H9 (cell line): ENCODE data around the gene TBC1D9. TPM values are rescaled to one million over a fixed set of nuclear protein-coding genes. Genes with fewer than 3 reads are reported as not detected.

Source experiments
- DNase-seq: peaks from one replicate; pipeline ENCODE4 v3.0.0-alpha.2; 2017
- H2AFZ ChIP-seq: one replicate; pipeline ENCODE4 v1.6.1; 2013; ENCODE audit warnings: mild to moderate bottlenecking, low read length, control low read depth, moderate library complexity
- H2AK5ac ChIP-seq: 2 replicates; pipeline ENCODE4 v1.6.1; 2013; ENCODE audit warnings: low read length, control low read depth, mixed read lengths; ENCODE audit not compliant: insufficient read length
- H2BK120ac ChIP-seq: one replicate; pipeline ENCODE4 v1.6.1; 2013; ENCODE audit warnings: low read depth, mild to moderate bottlenecking, low read length, control low read depth, inconsistent platforms; ENCODE audit not compliant: poor library complexity, severe bottlenecking
- H2BK12ac ChIP-seq: 2 replicates; pipeline ENCODE4 v1.6.1; 2013; ENCODE audit warnings: low read length, control low read depth, mixed read lengths, low read depth; ENCODE audit not compliant: insufficient read length
- H2BK15ac ChIP-seq: 2 replicates; pipeline ENCODE4 v1.6.1; 2013; ENCODE audit warnings: low read depth, low read length, control low read depth
- H2BK20ac ChIP-seq: one replicate; pipeline ENCODE4 v1.6.1; 2013; ENCODE audit warnings: low read depth, mild to moderate bottlenecking, low read length, control low read depth, inconsistent platforms; ENCODE audit not compliant: poor library complexity, severe bottlenecking
- H2BK5ac ChIP-seq: 2 replicates; pipeline ENCODE4 v1.6.1; 2013; ENCODE audit warnings: low read length, control low read depth, mixed read lengths; ENCODE audit not compliant: insufficient read length
- H3K14ac ChIP-seq: 2 replicates; pipeline ENCODE4 v1.6.1; 2013; ENCODE audit warnings: low read length, control low read depth; ENCODE audit not compliant: insufficient read depth
- H3K18ac ChIP-seq: 2 replicates; pipeline ENCODE4 v1.6.1; 2013; ENCODE audit warnings: low read depth, mild to moderate bottlenecking, mixed read lengths, low read length, control low read depth; ENCODE audit not compliant: insufficient read length
- H3K23ac ChIP-seq: 2 replicates; pipeline ENCODE4 v1.6.1; 2013; ENCODE audit warnings: low read length, control low read depth, mixed read lengths, low read depth; ENCODE audit not compliant: insufficient read length
- H3K23me2 ChIP-seq: 2 replicates; pipeline ENCODE4 v1.6.1; 2013; ENCODE audit warnings: low read depth, mild to moderate bottlenecking, mixed read lengths, low read length, control low read depth; ENCODE audit not compliant: insufficient read length, poor library complexity, severe bottlenecking
- H3K27ac ChIP-seq: 2 replicates; pipeline ENCODE4 v1.5.1; 2013; ENCODE audit warnings: low read length, control low read depth, mixed read lengths, low read depth; ENCODE audit not compliant: insufficient read length
- H3K27me3 ChIP-seq: 2 replicates; pipeline ENCODE4 v1.6.1; 2013; ENCODE audit warnings: low read length, control low read depth, inconsistent platforms; ENCODE audit not compliant: insufficient read depth
- H3K4ac ChIP-seq: 2 replicates; pipeline ENCODE4 v1.6.1; 2013; ENCODE audit warnings: low read depth, mild to moderate bottlenecking, control low read depth, inconsistent platforms, low read length, moderate library complexity
- H3K4me1 ChIP-seq: 2 replicates; pipeline ENCODE4 v1.6.1; 2013; ENCODE audit warnings: low read length, control low read depth, inconsistent platforms; ENCODE audit not compliant: insufficient read depth
- H3K4me2 ChIP-seq: 2 replicates; pipeline ENCODE4 v1.6.1; 2013; ENCODE audit warnings: low read length, control low read depth, mixed read lengths; ENCODE audit not compliant: insufficient read length, insufficient read depth
- H3K56ac ChIP-seq: 2 replicates; pipeline ENCODE4 v1.6.1; 2013; ENCODE audit warnings: low read depth, mild to moderate bottlenecking, mixed read lengths, low read length, control low read depth; ENCODE audit not compliant: insufficient read length
- H3K79me1 ChIP-seq: 2 replicates; pipeline ENCODE4 v1.6.1; 2013; ENCODE audit warnings: low read depth, mild to moderate bottlenecking, moderate library complexity, low read length, control low read depth, inconsistent platforms; ENCODE audit not compliant: insufficient read depth, poor library complexity, severe bottlenecking
- H3K79me2 ChIP-seq: 2 replicates; pipeline ENCODE4 v1.6.1; 2013; ENCODE audit warnings: low read length, control low read depth, inconsistent platforms; ENCODE audit not compliant: insufficient read depth
- H3K9ac ChIP-seq: 2 replicates; pipeline ENCODE4 v1.6.1; 2013; ENCODE audit warnings: low read length, control low read depth, mixed read lengths; ENCODE audit not compliant: insufficient read length; ENCODE audit errors: extremely low read depth
- H3K9me3 ChIP-seq: one replicate; pipeline ENCODE4 v1.6.1; 2013; ENCODE audit warnings: low read depth, low read length, inconsistent platforms; ENCODE audit not compliant: control insufficient read depth
- H3T11ph ChIP-seq: one replicate; pipeline ENCODE4 v1.6.1; 2013; ENCODE audit warnings: mild to moderate bottlenecking, low read length, control low read depth, inconsistent platforms
- H4K20me1 ChIP-seq: one replicate; pipeline ENCODE4 v1.6.1; 2013; ENCODE audit not compliant: control insufficient read depth, insufficient read length, insufficient read depth
- H4K5ac ChIP-seq: 2 replicates; pipeline ENCODE4 v1.6.1; 2013; ENCODE audit warnings: low read depth, mild to moderate bottlenecking, mixed read lengths, low read length, control low read depth; ENCODE audit not compliant: insufficient read length
- H4K8ac ChIP-seq: replicated peaks from 2 replicates; pipeline ENCODE4 v1.6.1; 2013; ENCODE audit warnings: low read length, control low read depth, mixed read lengths, low read depth; ENCODE audit not compliant: insufficient read length
- H4K91ac ChIP-seq: 2 replicates; pipeline ENCODE4 v1.6.1; 2013; ENCODE audit warnings: low read depth, mild to moderate bottlenecking, moderate library complexity, mixed read lengths, low read length, control low read depth; ENCODE audit not compliant: insufficient read length
- H3K27ac Mint-ChIP-seq, 3 experiments: 2 replicates in 2 of 3; 3 replicates in 1 of 3; pipeline ENCODE4 v1.8.0; 2020 to 2021; ENCODE audit warnings: mixed read lengths in 3 of 3, mild to moderate bottlenecking in 1 of 3, moderate library complexity in 1 of 3
- H3K27me3 Mint-ChIP-seq: 2 replicates; pipeline ENCODE4 v1.8.0; 2021; ENCODE audit warnings: low read depth, mild to moderate bottlenecking, moderate library complexity, mixed read lengths
- H3K36me3 Mint-ChIP-seq, 3 experiments: 2 replicates in 2 of 3; 3 replicates in 1 of 3; pipeline ENCODE4 v1.8.0; 2020 to 2021; ENCODE audit warnings: low read depth in 3 of 3, mixed read lengths in 3 of 3; ENCODE audit not compliant: insufficient read depth in 1 of 3
- H3K4me1 Mint-ChIP-seq, 2 experiments: 2 replicates each; pipeline ENCODE4 v1.8.0; 2020; ENCODE audit warnings: mixed read lengths in 2 of 2
- H3K4me3 Mint-ChIP-seq, 2 experiments: 2 replicates in 1 of 2; 3 replicates in 1 of 2; pipeline ENCODE4 v1.8.0; 2020 to 2021; ENCODE audit warnings: mild to moderate bottlenecking in 2 of 2, mixed read lengths in 2 of 2, moderate library complexity in 1 of 2
- H3K9me3 Mint-ChIP-seq, 2 experiments: 2 replicates in 1 of 2; 3 replicates in 1 of 2; pipeline ENCODE4 v1.8.0; 2020; ENCODE audit warnings: mild to moderate bottlenecking in 2 of 2, mixed read lengths in 2 of 2, moderate library complexity in 1 of 2
- CTCF ChIP-seq: fragments of 200-600 bp; sonication (generic); conservative IDR thresholded peaks from 3 replicates; pipeline ENCODE4 v1.8.0; 2021; ENCODE audit warnings: antibody characterized with exemption, mild to moderate bottlenecking
- WGBS: extraction: QIAGEN DNeasy Blood & Tissue Kit; methylation state at CpG from one replicate; pipeline ENCODE4 v1.1.7; 2013; ENCODE audit warnings: missing lambda C conversion rate, low lambda C conversion rate, mixed read lengths; ENCODE audit not compliant: insufficient read length; ENCODE audit errors: extremely low coverage; 5-methylcytosine and 5-hydroxymethylcytosine counted together
- total RNA-seq: library from RNA; stranded (reverse); gene quantifications from 2 replicates; pipeline ENCODE4 v1.2.1, GENCODE V29; 2021

The TBC1D9 gene
- total RNA-seq, 1 experiment from 2014 or later: 0.63 TPM

- peak overlapping the region in 1 of 3 experiments; percentile 76; a peak in 1 of 7 replicates for H3K27ac Mint-ChIP-seq
- no peak overlapping the region for H2AFZ ChIP-seq
- no peak overlapping the region for H3T11ph ChIP-seq
- H3K4me1 Mint-ChIP-seq: peaks cover 7 to 11% of the 10 kb centered on the region in 2 experiments; a peak in 3 of 4 replicates
- H3K36me3 Mint-ChIP-seq: no peaks in the 10 kb centered on the region
- H2BK12ac ChIP-seq: no peak overlapping the region
- WGBS: no CpG with 5 or more reads among the region's 3 CpGs
- no peaks in the 10 kb centered on the region for H3K9me3 ChIP-seq
- H3K23me2 ChIP-seq: no peaks in the 10 kb centered on the region
- TF ChIP-seq CTCF: no peak
- H3K27me3 ChIP-seq: no peaks in the 10 kb centered on the region
- no peak overlapping the region for H4K5ac ChIP-seq
- no peak overlapping the region for H3K56ac ChIP-seq
- DNase-seq: no peak
- no peak overlapping the region for H3K9ac ChIP-seq
- no peaks in the 10 kb centered on the region; the same call in 1 of the 2 replicates for H3K27me3 Mint-ChIP-seq
- no peak overlapping the region for H2AK5ac ChIP-seq
- H3K14ac ChIP-seq: no peak overlapping the region
- no peak overlapping the region for H2BK120ac ChIP-seq
- H3K4ac ChIP-seq: no peak overlapping the region
- no peak overlapping the region for H2BK15ac ChIP-seq
- no peak overlapping the region for H3K18ac ChIP-seq
- H3K23ac ChIP-seq: no peak overlapping the region
- H3K79me2 ChIP-seq: no peaks in the 10 kb centered on the region
- no peaks in the 10 kb centered on the region for H3K79me1 ChIP-seq
- no peaks in the 10 kb centered on the region for H3K9me3 Mint-ChIP-seq
- no peak overlapping the region for H3K4me3 Mint-ChIP-seq
- H4K8ac ChIP-seq: no peak overlapping the region
- H4K91ac ChIP-seq: no peak overlapping the region
- no peak overlapping the region for H3K4me2 ChIP-seq
- no peak overlapping the region for H2BK5ac ChIP-seq
- no peaks in the 10 kb centered on the region for H4K20me1 ChIP-seq
- no peak overlapping the region for H2BK20ac ChIP-seq
- no peak overlapping the region for H3K27ac ChIP-seq
- no peaks in the 10 kb centered on the region for H3K4me1 ChIP-seq
These were observed 29.2 kb downstream of the TBC1D9 start for GRCh38 chr4:140726776-140727500.
